BJ (cell line): Measurements from ENCODE around the gene MSL1. TPM values are rescaled to one million over a fixed set of nuclear protein-coding genes. Genes with fewer than 3 reads are reported as not detected.

Source experiments
- CTCF ChIA-PET: fragments of 350-600 bp; formaldehyde crosslinking; extraction: SDS; loops from one replicate; lab custom pipeline; 2021; ENCODE audit warnings: antibody characterized with exemption, inconsistent platforms; lab: Yijun Ruan, JAX
- POLR2A ChIA-PET: fragments of 300-600 bp; sonication (Branson Sonifier 250); formaldehyde crosslinking; extraction: SDS; loops from one replicate; lab custom pipeline; 2021; ENCODE audit warnings: antibody characterized with exemption; lab: Charles Lee
- DNase-seq: peaks from one replicate; pipeline ENCODE4 v3.0.0-alpha.2; 2011; ENCODE audit warnings: low read depth
- H3K27me3 ChIP-seq: 2 replicates; pipeline ENCODE4 v1.6.0; 2011; ENCODE audit warnings: low read length; ENCODE audit not compliant: control insufficient read depth, insufficient read depth
- H3K36me3 ChIP-seq: 2 replicates; pipeline ENCODE4 v1.5.1; 2011; ENCODE audit warnings: low read length; ENCODE audit not compliant: control insufficient read depth, insufficient read depth
- H3K4me3 ChIP-seq: 2 replicates; pipeline ENCODE4 v1.5.1; 2011; ENCODE audit warnings: low read depth, mild to moderate bottlenecking, control low read depth, low read length
- polyA plus RNA-seq: library from polyadenylated mRNA; depleted of rRNA; stranded (reverse); fragments of >200 nt; gene quantifications from 2 replicates; pipeline ENCODE4 v1.2.3, GENCODE V29; 2011
- TF ChIP-seq, protein P1 (sequence below): IDR thresholded peaks from 2 replicates; pipeline ENCODE4 v1.5.1; 2011; ENCODE audit warnings: low read depth, mild to moderate bottlenecking, control low read depth, inconsistent platforms, low read length, moderate library complexity; ENCODE audit not compliant: insufficient read depth

Gene MSL1
- polyA plus RNA-seq, 1 experiment = 36.7 TPM

- peaks cover 15% of the 10 kb centered on the region for H3K36me3 ChIP-seq
- ChIA-PET CTCF (interaction anchor here (0.8 to 5.4 kb wide), 14 partner anchors 9 to 1239 kb away, joined by 3 to 70 read pairs (median 14); partner anchors contain the start of genes CSF3, MED24 and THRA), POLR2A (no interaction called here)
- TF ChIP-seq, protein P1, sequence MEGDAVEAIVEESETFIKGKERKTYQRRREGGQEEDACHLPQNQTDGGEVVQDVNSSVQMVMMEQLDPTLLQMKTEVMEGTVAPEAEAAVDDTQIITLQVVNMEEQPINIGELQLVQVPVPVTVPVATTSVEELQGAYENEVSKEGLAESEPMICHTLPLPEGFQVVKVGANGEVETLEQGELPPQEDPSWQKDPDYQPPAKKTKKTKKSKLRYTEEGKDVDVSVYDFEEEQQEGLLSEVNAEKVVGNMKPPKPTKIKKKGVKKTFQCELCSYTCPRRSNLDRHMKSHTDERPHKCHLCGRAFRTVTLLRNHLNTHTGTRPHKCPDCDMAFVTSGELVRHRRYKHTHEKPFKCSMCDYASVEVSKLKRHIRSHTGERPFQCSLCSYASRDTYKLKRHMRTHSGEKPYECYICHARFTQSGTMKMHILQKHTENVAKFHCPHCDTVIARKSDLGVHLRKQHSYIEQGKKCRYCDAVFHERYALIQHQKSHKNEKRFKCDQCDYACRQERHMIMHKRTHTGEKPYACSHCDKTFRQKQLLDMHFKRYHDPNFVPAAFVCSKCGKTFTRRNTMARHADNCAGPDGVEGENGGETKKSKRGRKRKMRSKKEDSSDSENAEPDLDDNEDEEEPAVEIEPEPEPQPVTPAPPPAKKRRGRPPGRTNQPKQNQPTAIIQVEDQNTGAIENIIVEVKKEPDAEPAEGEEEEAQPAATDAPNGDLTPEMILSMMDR = no peak
- no peaks in the 10 kb centered on the region for H3K27me3 ChIP-seq
- DNase-seq = no peak
- H3K4me3 ChIP-seq = no peak overlapping the region
These were observed 47.6 kb upstream of the MSL1 start for GRCh38 chr17:40074175-40074512.

DNA sequence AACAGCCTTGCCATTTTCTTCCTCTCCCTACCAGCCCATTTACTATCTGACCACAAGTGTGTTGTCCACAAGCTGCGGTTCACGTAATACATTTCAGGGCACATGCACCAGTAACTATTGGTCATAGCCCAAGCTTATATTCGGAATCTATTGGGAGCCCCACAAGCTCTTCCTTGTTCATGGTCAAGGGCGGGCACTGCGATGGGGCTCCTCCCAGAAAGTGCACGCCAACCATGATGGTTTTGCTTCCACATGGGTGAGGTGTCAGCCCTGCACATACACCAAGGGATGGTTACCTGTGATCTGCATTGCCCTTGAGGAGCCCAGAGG, 46.9 kb upstream of the MSL1 start:
- TF ChIP-seq, protein P1 = no peak
- POLR2A ChIA-PET = no interaction called here
- Histone ChIP-seq H3K4me3 (no peak overlapping the region), H3K27me3 (no peaks in the 10 kb centered on the region), H3K36me3 (peaks cover 15% of the 10 kb centered on the region)
- no peak for DNase-seq
- CTCF ChIA-PET = interaction anchor here (0.8 to 5.4 kb wide), 33 partner anchors 9 to 1238 kb away, joined by 3 to 70 read pairs (median 11); partner anchors contain the start of genes CSF3, MED24, NR1D1 and THRA

- CTCF ChIA-PET = interaction anchor here (0.8 to 5.4 kb wide), 38 partner anchors 10 to 1237 kb away, joined by 3 to 70 read pairs (median 7); partner anchors contain the start of genes CSF3, MED24, NR1D1 and THRA
- POLR2A ChIA-PET = no interaction called here
- TF ChIP-seq, protein P1 = peak; percentile 93
- Histone ChIP-seq H3K36me3 (peaks cover 15% of the 10 kb centered on the region), H3K4me3 (no peak overlapping the region), H3K27me3 (no peaks in the 10 kb centered on the region)
- DNase-seq = no peak
These were observed 46.4 kb upstream of the MSL1 start for GRCh38 chr17:40075201-40075941.

DNA sequence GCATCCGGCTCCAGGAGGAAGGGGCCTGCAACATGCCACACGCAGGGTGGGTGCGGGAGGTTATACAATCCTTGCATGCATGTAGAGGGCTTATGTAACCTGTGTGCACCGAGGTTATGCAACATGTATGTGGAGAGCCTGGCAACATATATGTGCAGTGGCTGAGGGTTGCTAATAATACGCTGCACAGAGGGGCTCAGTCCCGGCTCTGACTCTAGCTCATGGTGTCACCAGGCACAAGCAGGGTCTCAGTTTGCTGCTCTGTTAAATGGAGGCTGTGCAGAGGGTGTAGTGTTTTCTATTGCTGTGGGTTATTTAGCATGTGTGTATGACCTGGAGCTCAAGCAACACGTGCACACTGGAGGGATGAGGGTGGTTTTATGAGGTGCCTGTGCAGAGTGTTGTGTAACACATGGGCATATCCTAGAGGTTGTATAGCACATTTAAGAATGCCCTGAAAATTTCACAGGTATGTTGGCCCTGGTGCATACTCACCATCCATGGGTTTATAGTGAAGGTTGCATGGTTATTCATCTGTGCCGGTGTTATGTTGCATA, 45.8 kb upstream of the MSL1 start:
- no peak for DNase-seq
- ChIA-PET POLR2A (no interaction called here), CTCF (interaction anchor here (0.8 to 5.4 kb wide), 33 partner anchors 9 to 232 kb away, joined by 3 to 70 read pairs (median 11); partner anchors contain the start of genes CSF3, MED24, NR1D1 and THRA)
- TF ChIP-seq, protein P1 = no peak
- Histone ChIP-seq H3K4me3 (no peak overlapping the region), H3K36me3 (peaks cover 15% of the 10 kb centered on the region), H3K27me3 (no peaks in the 10 kb centered on the region)

GRCh38 chr17:40076591-40076990, 45.2 kb upstream of the MSL1 start:
- DNase-seq = no peak
- TF ChIP-seq, protein P1 = no peak
- H3K36me3 ChIP-seq = peaks cover 15% of the 10 kb centered on the region
- ChIA-PET CTCF (interaction anchor here (1.0 to 5.4 kb wide), 20 partner anchors 8 to 116 kb away, joined by 3 to 70 read pairs (median 12); partner anchors contain the start of genes MED24, NR1D1 and THRA), POLR2A (no interaction called here)
- no peaks in the 10 kb centered on the region for H3K27me3 ChIP-seq
- no peak overlapping the region for H3K4me3 ChIP-seq
